ENCODE data around the gene UNC5C. TPM values are rescaled to one million over a fixed set of nuclear protein-coding genes. Genes with fewer than 3 reads are reported as not detected.

UNC5C gene
- total RNA-seq, 1 donor from 2014 or later = 2.0 TPM

DNA sequence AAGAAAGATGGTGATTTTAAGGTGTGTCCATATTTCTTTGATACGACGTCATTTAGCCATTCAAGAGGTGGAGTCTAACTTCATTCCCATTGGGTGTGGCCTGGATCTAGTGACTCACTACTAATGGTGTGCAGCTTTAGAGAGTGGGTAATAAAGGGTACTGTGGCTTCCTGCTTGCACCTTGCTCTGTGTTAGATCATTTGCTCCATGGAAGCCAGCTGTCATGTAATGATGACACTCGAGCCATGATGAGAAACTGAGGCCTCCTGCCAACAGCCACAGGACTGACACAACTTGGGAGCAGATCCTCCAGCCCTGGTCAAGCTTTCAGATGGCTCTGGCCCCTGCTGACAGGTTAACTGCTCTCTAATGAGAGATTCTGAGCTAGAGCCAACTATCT, 82.0 kb downstream of the UNC5C start:
- no peak for DNase-seq
- intact Hi-C loops (cut with micrococcal nuclease) = no loop called here

DNA sequence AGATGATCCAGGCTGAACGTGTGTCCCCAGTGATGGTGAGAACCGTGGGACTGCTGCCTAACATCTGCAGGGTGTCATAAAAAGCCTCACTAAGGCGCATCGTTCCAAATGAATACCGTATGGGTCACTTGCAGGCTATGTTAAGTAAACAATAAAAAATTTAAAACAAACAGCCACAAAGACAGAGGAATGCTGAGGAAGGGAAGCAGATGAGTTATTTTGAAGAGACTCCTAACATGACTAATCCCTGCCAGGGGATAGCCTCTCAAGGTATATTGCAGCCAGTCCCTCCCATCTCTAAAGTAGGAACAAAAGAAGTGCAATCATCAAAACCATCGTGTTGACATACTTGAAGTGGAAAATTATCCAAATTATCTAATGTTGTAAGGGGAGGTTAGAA, 83.8 kb downstream of the UNC5C start:
- DNase-seq = no peak
- intact Hi-C loops (cut with micrococcal nuclease) = no loop called here
- Histone ChIP-seq H3K9me3 (replicated peaks) (no peaks in the 10 kb centered on the region), H3K27ac (replicated peaks) (no peak overlapping the region), H3K27me3 (ENCODE audit: low read depth) (peaks cover 4% of the 10 kb centered on the region), H3K4me1 (no peaks in the 10 kb centered on the region), H3K36me3 (no peaks in the 10 kb centered on the region), H3K4me3 (no peak overlapping the region)
- TF ChIP-seq, protein P1, sequence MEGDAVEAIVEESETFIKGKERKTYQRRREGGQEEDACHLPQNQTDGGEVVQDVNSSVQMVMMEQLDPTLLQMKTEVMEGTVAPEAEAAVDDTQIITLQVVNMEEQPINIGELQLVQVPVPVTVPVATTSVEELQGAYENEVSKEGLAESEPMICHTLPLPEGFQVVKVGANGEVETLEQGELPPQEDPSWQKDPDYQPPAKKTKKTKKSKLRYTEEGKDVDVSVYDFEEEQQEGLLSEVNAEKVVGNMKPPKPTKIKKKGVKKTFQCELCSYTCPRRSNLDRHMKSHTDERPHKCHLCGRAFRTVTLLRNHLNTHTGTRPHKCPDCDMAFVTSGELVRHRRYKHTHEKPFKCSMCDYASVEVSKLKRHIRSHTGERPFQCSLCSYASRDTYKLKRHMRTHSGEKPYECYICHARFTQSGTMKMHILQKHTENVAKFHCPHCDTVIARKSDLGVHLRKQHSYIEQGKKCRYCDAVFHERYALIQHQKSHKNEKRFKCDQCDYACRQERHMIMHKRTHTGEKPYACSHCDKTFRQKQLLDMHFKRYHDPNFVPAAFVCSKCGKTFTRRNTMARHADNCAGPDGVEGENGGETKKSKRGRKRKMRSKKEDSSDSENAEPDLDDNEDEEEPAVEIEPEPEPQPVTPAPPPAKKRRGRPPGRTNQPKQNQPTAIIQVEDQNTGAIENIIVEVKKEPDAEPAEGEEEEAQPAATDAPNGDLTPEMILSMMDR (IDR thresholded peaks at IDR 0.05; ENCODE audit: borderline replicate concordance) = no peak

More for the DNA sequence above, 82.0 kb downstream of the UNC5C start:
- H3K27me3 ChIP-seq (ENCODE audit: low read depth) = peaks cover 4% of the 10 kb centered on the region
- H3K36me3 ChIP-seq = no peaks in the 10 kb centered on the region
- no peaks in the 10 kb centered on the region for H3K9me3 ChIP-seq (replicated peaks)
- no peaks in the 10 kb centered on the region for H3K4me1 ChIP-seq
- TF ChIP-seq, protein P1 (IDR thresholded peaks at IDR 0.05; ENCODE audit: borderline replicate concordance) = no peak
- no peak overlapping the region for H3K27ac ChIP-seq (replicated peaks)
- H3K4me3 ChIP-seq = no peak overlapping the region

DNA sequence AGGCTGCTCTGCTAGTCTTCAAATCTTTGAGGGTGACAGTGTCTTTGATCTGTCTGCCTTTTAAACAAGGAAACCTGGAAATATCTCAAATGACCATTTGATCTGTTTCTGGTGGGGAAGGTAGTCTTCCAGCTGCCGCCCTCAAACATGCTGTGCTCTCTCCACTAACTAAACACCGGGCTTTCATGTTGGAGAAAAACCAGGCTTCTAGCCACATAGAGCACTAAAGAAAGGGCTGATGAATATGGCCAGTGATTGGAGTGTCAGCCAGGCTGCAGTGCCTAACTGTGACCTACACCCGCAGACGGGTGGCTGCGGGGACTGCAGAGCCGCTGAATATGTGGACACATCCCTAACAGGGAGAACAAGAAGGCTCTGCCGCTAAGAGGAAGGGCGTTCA, 85.9 kb downstream of the UNC5C start:
- Histone ChIP-seq H3K4me1 (no peaks in the 10 kb centered on the region), H3K36me3 (no peaks in the 10 kb centered on the region), H3K9me3 (replicated peaks) (no peaks in the 10 kb centered on the region), H3K27ac (replicated peaks) (no peak overlapping the region), H3K27me3 (ENCODE audit: low read depth) (peaks cover 4% of the 10 kb centered on the region), H3K4me3 (no peak overlapping the region)
- DNase-seq = no peak
- intact Hi-C loops (cut with micrococcal nuclease) = no loop called here
- TF ChIP-seq, protein P1 (IDR thresholded peaks at IDR 0.05; ENCODE audit: borderline replicate concordance) = no peak

DNA sequence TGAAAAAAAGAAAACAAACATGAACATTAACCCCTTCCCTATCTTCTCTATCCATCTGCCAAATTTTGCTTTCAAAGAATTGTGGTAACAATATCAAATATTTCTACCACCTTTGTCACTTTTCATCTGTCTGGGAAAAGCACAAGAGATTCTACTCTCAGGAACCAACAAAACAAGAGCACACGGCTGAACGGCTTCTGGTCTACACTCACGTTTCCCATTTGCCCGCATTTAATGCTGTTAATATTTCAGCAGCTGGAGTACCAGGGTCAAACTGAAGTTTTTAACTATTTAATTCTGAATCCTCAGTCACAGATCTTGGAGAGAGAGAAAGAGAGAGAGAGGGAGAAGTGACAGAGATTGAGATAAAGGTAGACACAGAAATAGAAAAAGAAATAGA, 91.4 kb downstream of the UNC5C start:
- H3K9me3 ChIP-seq (replicated peaks) = no peaks in the 10 kb centered on the region
- peaks cover 1% of the 10 kb centered on the region for H3K27me3 ChIP-seq (ENCODE audit: low read depth)
- no peak overlapping the region for H3K27ac ChIP-seq (replicated peaks)
- TF ChIP-seq, protein P1 (IDR thresholded peaks at IDR 0.05; ENCODE audit: borderline replicate concordance) = no peak
- intact Hi-C loops (cut with micrococcal nuclease) = no loop called here
- H3K4me3 ChIP-seq = no peak overlapping the region
- no peak for DNase-seq
- H3K4me1 ChIP-seq = no peaks in the 10 kb centered on the region
- H3K36me3 ChIP-seq = no peaks in the 10 kb centered on the region

DNA sequence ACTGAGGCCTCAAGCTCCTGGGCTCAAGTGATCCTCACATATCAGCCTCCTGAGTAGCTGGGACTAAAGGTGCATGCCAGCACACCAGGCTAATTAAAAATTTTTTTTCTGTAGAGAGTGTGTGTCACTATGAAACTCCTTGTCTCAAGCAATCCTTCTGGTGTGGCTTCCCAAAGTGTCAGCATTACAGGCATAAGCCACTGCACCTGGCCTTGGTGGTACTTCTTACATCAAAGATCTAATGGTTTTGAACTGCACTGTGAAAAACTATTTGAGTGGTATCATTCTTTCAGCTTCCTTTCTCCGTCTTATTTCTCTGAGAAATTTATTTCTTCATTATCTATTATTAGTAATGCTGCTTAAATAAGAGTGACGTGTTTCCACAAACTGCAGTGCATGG, 98.5 kb downstream of the UNC5C start:
- intact Hi-C loops (cut with micrococcal nuclease) = no loop called here
- no peaks in the 10 kb centered on the region for H3K4me1 ChIP-seq
- H3K4me3 ChIP-seq = no peak overlapping the region
- H3K27ac ChIP-seq (replicated peaks) = no peak overlapping the region
- H3K9me3 ChIP-seq (replicated peaks) = no peaks in the 10 kb centered on the region
- DNase-seq = no peak
- no peaks in the 10 kb centered on the region for H3K27me3 ChIP-seq (ENCODE audit: low read depth)
- H3K36me3 ChIP-seq = no peaks in the 10 kb centered on the region
- TF ChIP-seq, protein P1 (IDR thresholded peaks at IDR 0.05; ENCODE audit: borderline replicate concordance) = no peak

DNA sequence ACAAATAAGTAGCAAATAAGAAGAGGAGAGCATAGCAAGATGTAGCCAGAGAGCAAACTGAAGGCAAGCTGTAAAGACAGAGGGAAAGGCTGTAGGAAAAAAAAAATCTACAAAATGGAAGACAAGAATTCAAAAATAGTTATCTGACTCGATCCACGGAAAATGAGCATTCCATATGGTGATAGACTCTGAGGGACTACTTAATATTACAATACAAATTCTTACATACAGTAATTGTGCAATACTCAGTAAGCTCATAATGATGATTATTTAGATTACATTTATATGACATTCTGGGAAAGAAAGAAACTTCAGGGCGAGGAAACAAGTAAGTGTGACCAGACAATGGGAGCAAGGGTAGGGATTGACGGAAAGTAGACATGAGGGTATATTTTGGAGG, 102.6 kb downstream of the UNC5C start:
- intact Hi-C loops (cut with micrococcal nuclease) = no loop called here
- TF ChIP-seq, protein P1 (IDR thresholded peaks at IDR 0.05; ENCODE audit: borderline replicate concordance) = no peak
- no peak for DNase-seq

More for the DNA sequence above, 102.6 kb downstream of the UNC5C start:
- H3K9me3 ChIP-seq (replicated peaks) = no peaks in the 10 kb centered on the region
- H3K4me1 ChIP-seq = no peaks in the 10 kb centered on the region
- no peak overlapping the region for H3K4me3 ChIP-seq
- no peaks in the 10 kb centered on the region for H3K27me3 ChIP-seq (ENCODE audit: low read depth)
- H3K27ac ChIP-seq (replicated peaks) = no peak overlapping the region
- no peaks in the 10 kb centered on the region for H3K36me3 ChIP-seq

All from left ventricle myocardium inferior (tissue), 1 donor.